ENCODE data around the gene ATXN2.

Gene ATXN2

GRCh38 chr12:111413442-111414086, 185.6 kb downstream of the ATXN2 start:
- H3K27ac ChIP-seq, result no peak overlapping the region
- no peak for TF ChIP-seq CTCF (IDR thresholded peaks at IDR 0.05)
- no peak for TF ChIP-seq ZFX (IDR thresholded peaks at IDR 0.05; ENCODE audit: borderline replicate concordance)

GRCh38 chr12:111412830-111413441, 186.2 kb downstream of the ATXN2 start:
- H3K27ac ChIP-seq, result no peak overlapping the region
- TF ChIP-seq CTCF (IDR thresholded peaks at IDR 0.05) (no peak), ZFX (IDR thresholded peaks at IDR 0.05; ENCODE audit: borderline replicate concordance) (no peak)

- TF ChIP-seq ZFX (IDR thresholded peaks at IDR 0.05; ENCODE audit: borderline replicate concordance) (no peak), CTCF (IDR thresholded peaks at IDR 0.05) (no peak)
- H3K27ac ChIP-seq, result no peak overlapping the region
Measured at GRCh38 chr12:111412007-111412829, 186.9 kb downstream of the ATXN2 start.

- TF ChIP-seq CTCF (IDR thresholded peaks at IDR 0.05) (no peak), ZFX (IDR thresholded peaks at IDR 0.05; ENCODE audit: borderline replicate concordance) (no peak)
- H3K27ac ChIP-seq, result no peak overlapping the region
Measured at GRCh38 chr12:111411185-111411764, 187.8 kb downstream of the ATXN2 start.

GRCh38 chr12:111410431-111411184, 188.5 kb downstream of the ATXN2 start:
- TF ChIP-seq CTCF (IDR thresholded peaks at IDR 0.05) (no peak), ZFX (IDR thresholded peaks at IDR 0.05; ENCODE audit: borderline replicate concordance) (no peak)
- no peak overlapping the region for H3K27ac ChIP-seq

- no peak overlapping the region for H3K27ac ChIP-seq
- no peak for TF ChIP-seq ZFX (IDR thresholded peaks at IDR 0.05; ENCODE audit: borderline replicate concordance)
- no peak for TF ChIP-seq CTCF (IDR thresholded peaks at IDR 0.05)
Measured at GRCh38 chr12:111409780-111410430, 189.2 kb downstream of the ATXN2 start.
